Daoy (cell line): ENCODE results near the gene PEAK1. TPM values are rescaled to one million over a fixed set of nuclear protein-coding genes. Genes with fewer than 3 reads are reported as not detected.
"Not testable (repeated sequence)": the region's sequence is repeated elsewhere in the genome, so short reads cannot be mapped to it uniquely, and the experiment has no call there.

Experiments
- DNase-seq: peaks from one replicate; pipeline ENCODE4 v3.0.0-alpha.2; 2015; ENCODE audit warnings: low read depth
- total RNA-seq: library from RNA; depleted of rRNA; stranded (reverse); fragments of >200 nt; shearing (Covaris generic); gene quantifications from 2 replicates; pipeline ENCODE4 v1.2.3, GENCODE V29; 2014

The PEAK1 gene
- total RNA-seq, 1 experiment from 2014 or later, result 12.7 TPM

DNA sequence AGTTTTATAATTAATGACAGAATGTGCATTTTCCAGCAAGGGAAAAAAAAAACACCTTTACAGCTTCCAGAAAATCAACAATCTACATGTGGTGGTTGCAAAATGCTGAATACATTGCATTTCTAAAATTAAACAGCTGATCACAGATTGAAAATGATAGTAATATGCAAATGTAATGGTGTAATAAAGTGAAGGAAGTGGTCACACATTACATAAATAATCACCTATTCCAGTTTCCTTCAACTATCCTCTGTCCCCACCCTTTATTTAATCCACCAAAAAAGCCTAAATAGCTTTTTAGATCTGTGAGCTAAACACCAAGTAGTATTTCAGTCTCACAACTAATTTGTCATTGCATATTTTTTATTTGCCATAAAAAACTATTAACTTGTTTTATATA lies 110.5 kb downstream of the PEAK1 start:
- no peak for DNase-seq

DNA sequence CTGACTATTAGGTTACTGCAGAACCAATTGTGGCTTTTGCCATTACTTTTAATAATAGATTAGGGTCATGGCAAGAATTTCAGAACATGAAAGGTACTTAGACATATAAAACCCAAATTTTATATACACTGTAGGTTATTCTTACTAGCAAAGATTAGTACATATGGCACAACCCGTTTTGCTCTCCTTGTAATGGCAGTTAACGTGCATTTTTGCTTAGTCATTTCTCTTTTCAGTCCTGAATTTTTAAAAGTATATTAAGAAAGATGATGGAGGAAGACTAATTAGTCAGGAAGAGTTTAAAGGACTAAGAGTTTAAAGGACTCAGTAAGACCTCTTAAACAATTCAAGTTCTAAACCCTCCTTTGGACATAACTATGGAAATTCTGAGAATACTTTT lies 114.0 kb downstream of the PEAK1 start:
- DNase-seq, result no peak

GRCh38 chr15:77296773-77297337 lies 123.0 kb downstream of the PEAK1 start:
- no peak for DNase-seq

- DNase-seq, result no peak
Measured at GRCh38 chr15:77295446-77295845, 124.5 kb downstream of the PEAK1 start.

DNA sequence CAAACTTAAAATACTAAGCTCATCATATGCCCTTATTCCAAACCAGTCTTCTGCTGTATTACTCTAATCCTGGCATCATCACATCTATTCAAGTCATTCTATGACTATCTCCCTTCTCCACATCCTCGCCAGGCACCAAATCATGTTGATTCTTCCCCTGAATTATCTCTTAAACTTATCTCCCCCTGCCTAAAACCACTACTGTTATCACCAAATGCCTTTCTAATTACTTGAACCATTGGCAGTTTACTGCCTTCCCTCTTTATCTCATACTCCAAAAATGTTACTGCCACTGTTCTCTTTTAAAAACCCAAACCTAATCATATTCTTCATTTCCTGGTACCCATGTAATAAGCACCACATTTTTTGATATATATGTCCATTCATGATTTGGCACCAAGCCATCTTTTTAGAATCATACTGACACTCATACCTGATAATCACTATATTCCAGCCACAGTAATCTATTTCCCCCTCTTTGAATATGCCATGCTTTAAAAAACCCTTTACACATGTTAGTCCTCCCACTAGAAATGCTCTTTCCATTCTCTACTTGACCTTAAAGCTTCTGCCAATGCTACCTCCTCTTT lies 126.8 kb downstream of the PEAK1 start:
- no peak for DNase-seq

DNA sequence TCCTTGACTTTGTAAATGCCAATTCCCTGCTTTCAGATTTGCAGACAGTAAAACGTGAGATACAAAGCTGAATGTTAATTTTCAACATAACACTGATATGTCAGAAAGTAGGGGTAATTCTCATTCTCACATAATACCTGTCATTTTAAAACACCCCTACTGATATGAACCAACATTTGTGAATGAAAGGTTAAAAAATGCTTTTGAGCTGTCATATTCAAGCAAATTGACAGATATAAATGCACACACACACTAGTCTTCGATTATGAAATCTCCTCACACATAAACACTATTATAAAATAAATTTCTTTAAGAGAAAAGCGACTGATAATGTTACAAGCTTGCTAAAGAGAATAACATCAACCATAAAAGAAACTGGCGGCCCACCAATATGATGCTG lies 128.8 kb downstream of the PEAK1 start:
- DNase-seq, result no peak

- no peak for DNase-seq
Measured at GRCh38 chr15:77287385-77287784, 132.5 kb downstream of the PEAK1 start.

DNA sequence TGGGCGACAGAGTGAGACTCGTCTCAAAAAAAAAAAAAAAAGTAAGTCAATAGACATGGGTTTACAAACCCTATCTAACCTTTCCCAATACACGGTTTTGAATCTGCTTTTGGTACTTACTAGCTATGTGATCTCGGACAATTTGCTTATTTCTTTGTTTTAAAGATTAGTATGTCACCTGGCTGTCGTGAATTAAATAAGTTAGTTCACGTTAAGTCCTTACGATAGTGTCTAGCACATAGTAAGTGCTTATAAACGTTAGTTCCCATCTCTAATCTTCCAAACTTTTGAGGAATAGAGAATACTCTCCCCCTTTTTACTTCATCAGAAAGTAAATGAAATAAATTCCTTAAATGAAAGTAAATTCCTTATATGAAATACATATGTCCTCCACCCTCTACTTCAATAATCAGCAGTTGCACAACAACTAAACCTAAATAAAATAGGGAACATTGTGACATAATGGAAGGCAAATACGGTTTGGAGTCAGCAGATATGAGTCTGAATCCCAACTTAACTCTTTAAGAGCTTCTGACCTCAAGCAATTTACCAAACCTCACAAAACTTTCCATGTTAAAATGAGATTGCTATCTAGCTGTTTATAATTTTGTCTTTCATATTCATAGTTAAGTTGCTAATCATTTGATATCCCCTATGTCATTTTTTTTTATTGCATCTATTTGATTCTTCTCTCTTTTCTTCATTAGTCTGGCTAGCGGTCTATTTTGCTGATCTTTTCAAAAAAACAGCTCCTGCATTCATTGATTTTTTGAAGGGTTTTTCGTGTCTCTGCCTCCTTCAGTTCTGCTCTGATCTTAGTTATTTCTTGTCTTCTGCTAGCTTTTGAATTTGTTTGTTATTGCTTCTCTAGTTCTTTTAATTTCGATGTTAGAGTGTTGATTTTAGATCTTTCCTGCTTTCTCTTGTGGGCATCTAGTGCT lies 134.6 kb downstream of the PEAK1 start:
- no peak for DNase-seq

DNA sequence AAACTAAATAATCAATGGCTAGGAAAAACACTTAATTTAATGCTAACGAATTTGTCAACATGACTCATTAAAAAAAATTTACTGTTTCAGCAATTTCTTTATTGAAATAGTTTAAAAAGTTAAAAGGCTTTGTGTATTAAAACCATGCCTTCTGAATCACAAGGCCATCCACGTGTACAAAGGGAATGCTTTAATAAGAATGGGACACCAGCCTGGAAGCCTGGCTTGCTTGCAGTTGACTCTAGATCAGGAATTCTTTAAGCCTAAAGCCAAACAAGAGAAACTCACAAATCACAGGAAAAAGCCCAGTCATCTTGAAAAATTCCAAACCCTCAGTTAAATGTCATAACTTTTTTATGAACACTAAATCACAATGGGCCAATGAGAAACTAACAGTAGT lies 137.6 kb downstream of the PEAK1 start:
- no peak for DNase-seq

DNA sequence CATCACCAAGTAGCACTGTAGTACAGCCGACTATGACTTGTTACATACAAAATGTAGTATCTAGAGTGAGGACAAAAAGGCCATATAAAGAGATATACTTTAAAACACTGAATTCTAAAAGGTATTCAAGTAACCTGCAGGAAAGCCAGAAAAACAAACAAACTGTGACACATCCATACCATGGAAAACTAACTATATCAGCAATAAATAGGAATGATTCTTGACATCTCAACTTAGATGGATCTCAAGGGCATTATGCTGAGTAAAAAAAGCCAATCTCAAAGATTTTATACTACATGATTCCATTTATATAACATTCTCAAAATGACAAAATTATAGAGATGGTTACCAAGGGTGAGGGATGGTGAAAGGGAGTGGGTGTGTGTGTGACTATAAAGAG lies 143.0 kb downstream of the PEAK1 start:
- DNase-seq, result no peak

DNA sequence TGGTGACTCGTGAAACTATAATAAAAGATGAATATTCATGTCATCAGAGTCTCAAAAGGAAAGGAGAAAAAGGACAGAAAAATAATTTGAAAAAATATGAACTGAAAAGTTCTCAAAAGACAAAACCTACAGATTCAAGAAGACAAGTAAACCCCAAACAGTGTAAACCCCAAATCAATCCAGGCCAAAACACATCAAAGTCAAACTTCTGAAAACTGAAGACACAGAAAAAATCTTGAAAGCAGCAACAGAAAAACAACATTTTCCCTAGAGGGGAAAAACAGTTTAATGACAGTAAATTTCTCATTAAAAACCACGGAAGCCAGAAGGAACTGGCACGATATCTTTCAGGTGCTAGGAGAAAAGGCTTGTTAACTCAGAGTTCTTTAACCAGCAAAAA lies 143.8 kb downstream of the PEAK1 start:
- no peak for DNase-seq

- not testable (repeated sequence) for DNase-seq
Measured at GRCh38 chr15:77273136-77273535, 146.8 kb downstream of the PEAK1 start.

GRCh38 chr15:77266708-77267386 lies 153.1 kb downstream of the PEAK1 start:
- DNase-seq, result peak; percentile 84

- no peak for DNase-seq
Measured at GRCh38 chr15:77255385-77255784, 164.5 kb downstream of the PEAK1 start.

GRCh38 chr15:77251662-77252061 lies 168.2 kb downstream of the PEAK1 start:
- DNase-seq, result peak; percentile 6

DNA sequence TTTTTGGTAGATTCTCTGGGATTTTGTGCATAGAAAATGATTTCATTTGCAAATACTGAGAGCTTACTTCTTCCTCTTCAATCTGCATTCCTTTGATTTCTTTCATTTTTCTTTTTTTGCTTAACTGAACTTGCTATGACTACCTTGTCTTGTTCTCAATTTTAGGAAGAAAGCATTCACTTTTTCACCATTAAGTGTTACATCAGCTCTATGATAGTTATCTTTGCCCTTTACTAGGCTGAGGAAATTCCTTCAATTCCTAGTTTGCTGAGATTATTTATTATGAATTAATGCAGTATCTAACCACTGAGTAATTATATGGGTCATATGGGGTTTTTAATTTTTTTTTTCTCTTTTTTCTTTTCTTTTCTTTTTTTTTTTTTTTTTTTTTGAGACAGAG lies 172.8 kb downstream of the PEAK1 start:
- DNase-seq, result no peak

DNA sequence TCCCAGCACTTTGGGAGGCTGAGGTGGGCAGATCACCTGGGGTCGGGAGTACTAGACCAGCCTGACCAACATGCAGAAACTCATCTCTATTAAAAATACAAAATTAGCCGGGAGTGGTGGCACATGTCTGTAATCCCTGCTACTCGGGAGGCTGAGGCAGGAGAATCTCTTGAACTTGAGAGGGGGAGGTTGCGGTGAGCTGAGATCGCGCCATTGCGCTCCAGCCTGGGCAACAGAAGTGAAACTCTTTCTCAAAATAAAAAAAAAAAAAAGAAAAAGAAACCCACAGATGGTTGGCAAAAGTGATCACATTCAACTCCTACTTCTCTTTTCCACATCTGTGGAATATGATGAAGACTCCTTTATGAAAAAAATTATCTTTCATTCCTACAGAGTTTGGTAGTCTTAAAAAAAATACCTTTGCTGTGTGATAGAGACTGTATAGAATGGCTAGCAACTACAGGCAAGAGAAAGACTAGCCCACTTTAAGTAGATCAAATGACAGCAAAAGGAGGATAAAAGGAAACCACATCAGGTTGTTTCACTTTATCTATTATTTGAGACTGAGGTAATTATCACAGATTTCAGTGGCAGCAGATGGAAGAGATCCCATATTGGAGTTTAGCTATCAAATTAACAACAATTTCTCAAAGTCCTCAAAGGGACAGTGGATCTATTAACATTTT lies 176.0 kb downstream of the PEAK1 start:
- no peak for DNase-seq

DNA sequence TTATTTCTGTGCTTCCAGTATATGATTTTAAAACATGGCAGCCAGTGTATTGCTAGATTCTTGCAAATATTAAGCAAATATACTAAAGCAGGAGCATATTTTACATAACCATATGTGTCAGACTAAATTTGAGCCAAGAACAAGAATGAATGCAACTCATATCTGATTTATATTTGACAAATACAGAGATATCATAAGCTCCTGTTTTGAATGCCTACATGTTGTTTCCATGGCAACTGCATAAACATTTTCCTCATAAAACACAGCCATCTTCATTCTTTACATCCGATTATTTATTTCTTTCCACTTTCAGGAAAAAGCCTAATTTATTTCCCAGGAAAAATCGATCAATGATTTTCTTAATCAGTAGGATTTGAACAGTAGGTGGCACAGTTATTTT lies 176.8 kb downstream of the PEAK1 start:
- no peak for DNase-seq

GRCh38 chr15:77239882-77240608 lies 179.9 kb downstream of the PEAK1 start:
- DNase-seq, result no peak

GRCh38 chr15:77235566-77235965 lies 184.3 kb downstream of the PEAK1 start:
- no peak for DNase-seq

- no peak for DNase-seq
Measured at GRCh38 chr15:77228828-77229227, 191.1 kb downstream of the PEAK1 start.
